Measurements from ENCODE around the gene IGFBP3. TPM values are rescaled to one million over a fixed set of nuclear protein-coding genes. Genes with fewer than 3 reads are reported as not detected.

Gene IGFBP3
- total RNA-seq, 1 donor from 2014 or later = 1,283 TPM

- H3K79me2 ChIP-seq (ENCODE audit: insufficient read depth, low read length) = no peaks in the 10 kb centered on the region
- H3K27me3 Mint-ChIP-seq (ENCODE audit: low read depth, unreplicated experiment) = peaks cover 29% of the 10 kb centered on the region
- H3K36me3 ChIP-seq (ENCODE audit: insufficient read depth, low read length) = no peaks in the 10 kb centered on the region
- DNase-seq (ENCODE audit: low read depth) (no peak), FAIRE-seq (no peak)
- no peak overlapping the region for H3K4me3 ChIP-seq (ENCODE audit: insufficient read depth, low read depth, low read length)
- no peaks in the 10 kb centered on the region for H3K9me3 ChIP-seq (ENCODE audit: insufficient read depth, low read depth, low read length)
- H3K4me2 ChIP-seq (ENCODE audit: low read length) = no peak overlapping the region
- peaks cover 3% of the 10 kb centered on the region for H3K4me1 Mint-ChIP-seq (ENCODE audit: low read depth, unreplicated experiment)
- no peak overlapping the region for H2AFZ ChIP-seq (ENCODE audit: low read depth, low read length)
- no peak for TF ChIP-seq EZH2 (IDR thresholded peaks at IDR 0.05; ENCODE audit: insufficient read depth, low read length)
- TF ChIP-seq CTCF (IDR thresholded peaks at IDR 0.05; ENCODE audit: insufficient read depth, low read depth, low read length) = no peak
- H3K9ac ChIP-seq (ENCODE audit: low read length) = no peak overlapping the region
- H3K27me3 ChIP-seq (ENCODE audit: insufficient read depth, low read length) = peaks cover 2% of the 10 kb centered on the region
- no peak overlapping the region for H3K4me3 Mint-ChIP-seq (ENCODE audit: unreplicated experiment)
- H4K20me1 ChIP-seq (ENCODE audit: insufficient read depth, low read length) = no peaks in the 10 kb centered on the region
- no peaks in the 10 kb centered on the region for H3K4me1 ChIP-seq (ENCODE audit: insufficient read depth, low read length)
- no peaks in the 10 kb centered on the region for H3K36me3 Mint-ChIP-seq (ENCODE audit: low read depth, unreplicated experiment)
- no peak overlapping the region for H3K27ac Mint-ChIP-seq (ENCODE audit: unreplicated experiment)
- H3K9me3 Mint-ChIP-seq (ENCODE audit: unreplicated experiment) = no peaks in the 10 kb centered on the region
- H3K27ac ChIP-seq (ENCODE audit: low read depth, low read length) = no peak overlapping the region
These were observed 22.9 kb downstream of the IGFBP3 start for GRCh38 chr7:45898222-45898621.

DNA sequence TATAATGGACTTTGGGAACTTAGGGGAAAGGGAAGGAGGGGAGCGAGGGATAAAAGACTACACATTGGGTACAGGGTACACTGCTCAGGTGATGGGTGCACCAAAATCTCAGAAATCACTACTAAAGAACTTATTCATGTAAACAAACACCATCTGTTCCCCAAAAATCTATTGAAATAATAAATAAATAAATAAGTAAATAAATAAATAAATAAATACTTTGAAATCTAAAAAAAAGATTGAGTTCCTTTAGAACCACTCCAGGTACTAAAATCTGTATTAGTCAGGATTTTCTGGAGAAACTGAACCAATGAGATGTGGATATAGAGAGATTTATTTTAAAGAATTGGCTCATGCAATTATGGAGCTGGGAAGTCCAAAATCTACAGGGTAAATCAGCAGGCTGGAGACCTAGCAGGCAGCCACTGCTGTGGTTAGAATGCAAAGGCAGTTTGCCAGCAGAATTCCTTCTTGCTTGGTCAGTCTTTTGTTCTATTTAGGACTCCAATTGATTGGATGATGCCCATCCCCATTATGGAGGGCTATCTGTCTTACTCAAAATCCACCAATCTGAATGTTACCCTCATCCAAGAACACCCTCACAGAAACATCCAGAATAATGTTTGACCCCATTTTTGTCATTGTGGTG lies 23.9 kb downstream of the IGFBP3 start:
- H2AFZ ChIP-seq (ENCODE audit: low read depth, low read length) = no peak overlapping the region
- Mint-ChIP-seq H3K9me3 (ENCODE audit: unreplicated experiment) (no peaks in the 10 kb centered on the region), H3K4me1 (ENCODE audit: low read depth, unreplicated experiment) (peaks cover 3% of the 10 kb centered on the region), H3K27me3 (ENCODE audit: low read depth, unreplicated experiment) (peaks cover 34% of the 10 kb centered on the region), H3K27ac (ENCODE audit: unreplicated experiment) (no peak overlapping the region), H3K36me3 (ENCODE audit: low read depth, unreplicated experiment) (no peaks in the 10 kb centered on the region), H3K4me3 (ENCODE audit: unreplicated experiment) (no peak overlapping the region)
- H3K36me3 ChIP-seq (ENCODE audit: insufficient read depth, low read length) = no peaks in the 10 kb centered on the region
- no peaks in the 10 kb centered on the region for H3K4me1 ChIP-seq (ENCODE audit: insufficient read depth, low read length)
- TF ChIP-seq CTCF (IDR thresholded peaks at IDR 0.05; ENCODE audit: insufficient read depth, low read depth, low read length) (no peak), EZH2 (IDR thresholded peaks at IDR 0.05; ENCODE audit: insufficient read depth, low read length) (no peak)
- DNase-seq (ENCODE audit: low read depth) = peak; percentile 90
- H3K27ac ChIP-seq (ENCODE audit: low read depth, low read length) = no peak overlapping the region
- H3K4me3 ChIP-seq (ENCODE audit: insufficient read depth, low read depth, low read length) = no peak overlapping the region
- H3K79me2 ChIP-seq (ENCODE audit: insufficient read depth, low read length) = no peaks in the 10 kb centered on the region
- FAIRE-seq = peak; percentile 41
- H4K20me1 ChIP-seq (ENCODE audit: insufficient read depth, low read length) = no peaks in the 10 kb centered on the region
- no peaks in the 10 kb centered on the region for H3K9me3 ChIP-seq (ENCODE audit: insufficient read depth, low read depth, low read length)
- H3K27me3 ChIP-seq (ENCODE audit: insufficient read depth, low read length) = peaks cover 2% of the 10 kb centered on the region
- no peak overlapping the region for H3K9ac ChIP-seq (ENCODE audit: low read length)
- H3K4me2 ChIP-seq (ENCODE audit: low read length) = no peak overlapping the region

GRCh38 chr7:45894665-45895062 lies 26.4 kb downstream of the IGFBP3 start:
- H3K4me3 Mint-ChIP-seq (ENCODE audit: unreplicated experiment) = no peak overlapping the region
- no peaks in the 10 kb centered on the region for H3K36me3 ChIP-seq (ENCODE audit: insufficient read depth, low read length)
- H3K4me1 ChIP-seq (ENCODE audit: insufficient read depth, low read length) = no peaks in the 10 kb centered on the region
- H3K27ac ChIP-seq (ENCODE audit: low read depth, low read length) = no peak overlapping the region
- H4K20me1 ChIP-seq (ENCODE audit: insufficient read depth, low read length) = no peaks in the 10 kb centered on the region
- peaks cover 2% of the 10 kb centered on the region for H3K27me3 ChIP-seq (ENCODE audit: insufficient read depth, low read length)
- H3K4me1 Mint-ChIP-seq (ENCODE audit: low read depth, unreplicated experiment) = peaks cover 3% of the 10 kb centered on the region
- FAIRE-seq = no peak
- no peaks in the 10 kb centered on the region for H3K9me3 Mint-ChIP-seq (ENCODE audit: unreplicated experiment)
- H3K27ac Mint-ChIP-seq (ENCODE audit: unreplicated experiment) = no peak overlapping the region
- no peak overlapping the region for H2AFZ ChIP-seq (ENCODE audit: low read depth, low read length)
- peaks cover 47% of the 10 kb centered on the region for H3K27me3 Mint-ChIP-seq (ENCODE audit: low read depth, unreplicated experiment)
- H3K36me3 Mint-ChIP-seq (ENCODE audit: low read depth, unreplicated experiment) = no peaks in the 10 kb centered on the region
- no peak overlapping the region for H3K9ac ChIP-seq (ENCODE audit: low read length)
- H3K4me3 ChIP-seq (ENCODE audit: insufficient read depth, low read depth, low read length) = no peak overlapping the region
- no peak for DNase-seq (ENCODE audit: low read depth)
- H3K4me2 ChIP-seq (ENCODE audit: low read length) = no peak overlapping the region
- H3K79me2 ChIP-seq (ENCODE audit: insufficient read depth, low read length) = no peaks in the 10 kb centered on the region
- TF ChIP-seq CTCF (IDR thresholded peaks at IDR 0.05; ENCODE audit: insufficient read depth, low read depth, low read length) (no peak), EZH2 (IDR thresholded peaks at IDR 0.05; ENCODE audit: insufficient read depth, low read length) (no peak)
- H3K9me3 ChIP-seq (ENCODE audit: insufficient read depth, low read depth, low read length) = no peaks in the 10 kb centered on the region
